ENCODE data around the gene CDKAL1. TPM values are rescaled to one million over a fixed set of nuclear protein-coding genes. Genes with fewer than 3 reads are reported as not detected.

CDKAL1 gene
- total RNA-seq, 1 donor = 26.8 TPM

GRCh38 chr6:21256197-21256596 is 721.9 kb downstream of the CDKAL1 start:
- H3K4me3 ChIP-seq (ENCODE audit: low read depth, low read length) = no peak overlapping the region
- no peak for DNase-seq (ENCODE audit: low read depth)
- TF ChIP-seq CTCF (IDR thresholded peaks at IDR 0.05; ENCODE audit: insufficient read depth, low read depth, low read length) = no peak

- no peak for DNase-seq (ENCODE audit: low read depth)
- no peak overlapping the region for H3K4me3 ChIP-seq (ENCODE audit: low read depth, low read length)
- TF ChIP-seq CTCF (IDR thresholded peaks at IDR 0.05; ENCODE audit: insufficient read depth, low read depth, low read length) = no peak
Observed at GRCh38 chr6:21257125-21257524, 722.9 kb downstream of the CDKAL1 start.

GRCh38 chr6:21258665-21259064 is 724.4 kb downstream of the CDKAL1 start:
- H3K4me3 ChIP-seq (ENCODE audit: low read depth, low read length) = no peak overlapping the region
- no peak for DNase-seq (ENCODE audit: low read depth)
- no peak for TF ChIP-seq CTCF (IDR thresholded peaks at IDR 0.05; ENCODE audit: insufficient read depth, low read depth, low read length)

- H3K4me3 ChIP-seq (ENCODE audit: low read depth, low read length) = no peak overlapping the region
- TF ChIP-seq CTCF (IDR thresholded peaks at IDR 0.05; ENCODE audit: insufficient read depth, low read depth, low read length) = no peak
- no peak for DNase-seq (ENCODE audit: low read depth)
Observed at GRCh38 chr6:21259660-21260059, 725.4 kb downstream of the CDKAL1 start.

- TF ChIP-seq CTCF (IDR thresholded peaks at IDR 0.05; ENCODE audit: insufficient read depth, low read depth, low read length) = no peak
- no peak overlapping the region for H3K4me3 ChIP-seq (ENCODE audit: low read depth, low read length)
Observed at GRCh38 chr6:21262504-21262903, 728.2 kb downstream of the CDKAL1 start.

GRCh38 chr6:21263531-21264287 is 729.5 kb downstream of the CDKAL1 start:
- no peak for TF ChIP-seq CTCF (IDR thresholded peaks at IDR 0.05; ENCODE audit: insufficient read depth, low read depth, low read length)
- no peak for DNase-seq (ENCODE audit: low read depth)
- H3K4me3 ChIP-seq (ENCODE audit: low read depth, low read length) = no peak overlapping the region

More at GRCh38 chr6:21262504-21262903, 728.2 kb downstream of the CDKAL1 start:
- no peak for DNase-seq (ENCODE audit: low read depth)

All from fibroblast of villous mesenchyme (primary cell).